Chondrocyte (in vitro differentiated cells): Measurements from ENCODE around the gene IFT122. TPM values are rescaled to one million over a fixed set of nuclear protein-coding genes. Genes with fewer than 3 reads are reported as not detected.
A peak's percentile ranks its signal among the peaks of the same experiment; 100 is the strongest.

Experiments
- DNase-seq: peaks from one replicate; pipeline ENCODE4 v3.0.0; 2021; ENCODE audit warnings: mixed read lengths, low spot score
- H3K27ac Mint-ChIP-seq: one replicate; pipeline ENCODE4 v1.8.0; 2021; ENCODE audit warnings: mild to moderate bottlenecking, moderate library complexity, mixed read lengths; ENCODE audit not compliant: unreplicated experiment
- H3K27me3 Mint-ChIP-seq: 2 replicates; pipeline ENCODE4 v1.8.0; 2021; ENCODE audit warnings: low read depth, mixed read lengths
- H3K36me3 Mint-ChIP-seq: 2 replicates; pipeline ENCODE4 v1.8.0; 2021; ENCODE audit warnings: low read depth, mixed read lengths
- H3K4me1 Mint-ChIP-seq: 2 replicates; pipeline ENCODE4 v1.8.0; 2021; ENCODE audit warnings: low read depth, mild to moderate bottlenecking, mixed read lengths
- H3K4me3 Mint-ChIP-seq: one replicate; pipeline ENCODE4 v1.8.0; 2021; ENCODE audit warnings: mild to moderate bottlenecking, moderate library complexity, mixed read lengths; ENCODE audit not compliant: unreplicated experiment
- H3K9me3 Mint-ChIP-seq: 2 replicates; pipeline ENCODE4 v1.8.0; 2021; ENCODE audit warnings: low read depth, mixed read lengths
- CTCF ChIP-seq: fragments of 200-600 bp; sonication (generic); IDR thresholded peaks from 2 replicates; pipeline ENCODE4 v1.5.0; 2021; ENCODE audit warnings: antibody characterized with exemption, mild to moderate bottlenecking, moderate library complexity
- total RNA-seq: library from RNA; stranded (reverse); gene quantifications from 3 replicates; pipeline ENCODE4 v1.2.1, GENCODE V29; 2021

The IFT122 gene
- total RNA-seq, 1 donor from 2014 or later, result 16.2 TPM

DNA sequence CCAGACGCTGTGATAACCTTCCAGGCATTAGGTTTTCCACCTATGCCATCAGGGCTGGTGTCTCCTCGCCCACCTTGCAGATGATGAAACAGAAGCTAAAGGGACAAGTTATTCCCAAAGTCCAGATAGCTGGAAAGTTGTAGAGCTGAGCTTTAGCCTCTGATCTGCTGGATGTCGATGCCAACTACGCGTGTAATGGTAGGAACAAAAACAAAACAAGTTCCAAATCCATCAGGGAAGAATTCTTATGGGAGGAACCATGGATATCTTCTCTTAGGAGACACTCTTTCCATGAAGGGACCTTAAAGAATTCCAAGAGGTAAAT is 60.3 kb downstream of the IFT122 start:
- no peak for DNase-seq
- H3K9me3 Mint-ChIP-seq, result no peaks in the 10 kb centered on the region
- TF ChIP-seq CTCF, result no peak
- H3K4me1 Mint-ChIP-seq, result peaks cover 31% of the 10 kb centered on the region
- H3K4me3 Mint-ChIP-seq, result no peak overlapping the region
- H3K27me3 Mint-ChIP-seq, result no peaks in the 10 kb centered on the region
- H3K36me3 Mint-ChIP-seq, result peaks cover 9% of the 10 kb centered on the region
- no peak overlapping the region for H3K27ac Mint-ChIP-seq

- H3K4me3 Mint-ChIP-seq, result no peak overlapping the region
- no peak for DNase-seq
- H3K4me1 Mint-ChIP-seq, result peaks cover 28% of the 10 kb centered on the region
- H3K27ac Mint-ChIP-seq, result peak overlapping the region; percentile 83
- TF ChIP-seq CTCF, result no peak
- H3K36me3 Mint-ChIP-seq, result peaks cover 11% of the 10 kb centered on the region
- no peaks in the 10 kb centered on the region for H3K27me3 Mint-ChIP-seq
- H3K9me3 Mint-ChIP-seq, result no peaks in the 10 kb centered on the region
These were observed 61.6 kb downstream of the IFT122 start for GRCh38 chr3:129501630-129502029.

- peak; percentile 71 for DNase-seq
- H3K27me3 Mint-ChIP-seq, result no peaks in the 10 kb centered on the region
- no peak overlapping the region for H3K4me3 Mint-ChIP-seq
- H3K27ac Mint-ChIP-seq, result peak overlapping the region; percentile 83
- no peaks in the 10 kb centered on the region for H3K9me3 Mint-ChIP-seq
- TF ChIP-seq CTCF, result no peak
- peaks cover 14% of the 10 kb centered on the region for H3K36me3 Mint-ChIP-seq
- H3K4me1 Mint-ChIP-seq, result peaks cover 28% of the 10 kb centered on the region
These were observed 62.8 kb downstream of the IFT122 start for GRCh38 chr3:129502641-129503408.

- Mint-ChIP-seq H3K36me3 (peaks cover 14% of the 10 kb centered on the region), H3K27me3 (no peaks in the 10 kb centered on the region), H3K4me3 (no peak overlapping the region), H3K9me3 (no peaks in the 10 kb centered on the region), H3K4me1 (peaks cover 28% of the 10 kb centered on the region), H3K27ac (no peak overlapping the region)
- no peak for TF ChIP-seq CTCF
- no peak for DNase-seq
These were observed 63.7 kb downstream of the IFT122 start for GRCh38 chr3:129503471-129504291.

DNA sequence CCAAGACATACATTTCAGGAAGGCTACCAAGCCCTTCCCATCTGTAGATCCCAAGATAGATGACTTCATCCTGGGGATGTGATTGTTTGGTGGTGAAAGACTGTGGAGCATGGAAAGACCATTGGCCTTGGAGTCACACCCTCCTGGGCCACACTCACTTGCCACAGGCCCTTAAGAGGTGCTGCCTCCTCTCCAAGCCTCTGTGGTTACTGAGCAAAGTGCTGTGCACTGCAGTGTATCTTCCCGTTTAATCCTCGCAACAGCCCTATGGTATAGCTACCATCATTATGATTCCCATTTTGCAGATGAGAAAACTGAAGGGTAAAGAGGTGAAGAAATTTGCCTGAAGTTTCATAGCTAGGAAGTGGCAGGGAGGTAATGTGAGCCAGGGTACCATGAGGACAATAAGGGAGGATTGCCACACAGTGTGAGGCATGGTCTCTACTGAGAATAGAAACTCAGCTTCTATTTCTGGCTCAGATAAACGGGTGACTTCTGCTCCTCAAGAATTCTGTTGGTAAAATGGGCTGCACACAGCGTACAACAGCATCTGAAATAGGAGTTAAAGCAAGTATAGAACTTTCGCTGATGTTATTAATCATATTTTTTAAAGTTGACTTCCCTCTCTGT is 64.6 kb downstream of the IFT122 start:
- Mint-ChIP-seq H3K9me3 (no peaks in the 10 kb centered on the region), H3K36me3 (peaks cover 16% of the 10 kb centered on the region), H3K27ac (no peak overlapping the region), H3K27me3 (no peaks in the 10 kb centered on the region), H3K4me3 (no peak overlapping the region), H3K4me1 (peaks cover 21% of the 10 kb centered on the region)
- DNase-seq, result no peak
- TF ChIP-seq CTCF, result no peak
